Activated T-cell treated with anti-CD3 and anti-CD28 coated beads, Interleukin-2, amount 50 U/mL, for 72 hours (primary cell): ENCODE data around the gene TCEAL8. TPM values are rescaled to one million over a fixed set of nuclear protein-coding genes. Genes with fewer than 3 reads are reported as not detected.

Experiments
- ATAC-seq, 2 donors: fragments of 150-1000 bp; cut with Tn5 transposase; replicated peaks in 1 of 2; 2 replicates each; pipeline ENCODE4 v1.10.0; 2021; ENCODE audit warnings: moderate library complexity in 2 of 2, mild to moderate bottlenecking in 1 of 2
- DNase-seq, 2 donors: peaks; one replicate each; pipeline ENCODE4 v3.0.0; 2021 to 2022; ENCODE audit warnings: mixed read lengths in 1 of 2
- H3K27ac Mint-ChIP-seq: one replicate; pipeline ENCODE4 v1.8.0; 2022; ENCODE audit warnings: mild to moderate bottlenecking, moderate library complexity, mixed read lengths
- H3K27me3 Mint-ChIP-seq: one replicate; pipeline ENCODE4 v1.8.0; 2022; ENCODE audit warnings: low read depth, mixed read lengths
- H3K36me3 Mint-ChIP-seq, 2 donors: one replicate each; pipeline ENCODE4 v1.8.0; 2022; ENCODE audit warnings: mixed read lengths in 2 of 2, mild to moderate bottlenecking in 1 of 2; ENCODE audit not compliant: insufficient read depth in 2 of 2
- H3K4me1 Mint-ChIP-seq: one replicate; pipeline ENCODE4 v1.8.0; 2022; ENCODE audit warnings: low read depth, mixed read lengths
- H3K4me3 Mint-ChIP-seq, 2 donors: one replicate each; pipeline ENCODE4 v1.8.0; 2022; ENCODE audit warnings: mild to moderate bottlenecking in 2 of 2, mixed read lengths in 2 of 2, moderate library complexity in 2 of 2
- H3K9me3 Mint-ChIP-seq, 2 donors: one replicate each; pipeline ENCODE4 v1.8.0; 2022; ENCODE audit warnings: mixed read lengths in 2 of 2
- total RNA-seq, 2 donors: library from RNA; stranded (reverse); gene quantifications; one replicate each; pipeline ENCODE4 v1.2.3, GENCODE V29; 2022

Gene TCEAL8
- total RNA-seq, 2 donors from 2014 or later: 30.9 to 31.9 TPM

DNA sequence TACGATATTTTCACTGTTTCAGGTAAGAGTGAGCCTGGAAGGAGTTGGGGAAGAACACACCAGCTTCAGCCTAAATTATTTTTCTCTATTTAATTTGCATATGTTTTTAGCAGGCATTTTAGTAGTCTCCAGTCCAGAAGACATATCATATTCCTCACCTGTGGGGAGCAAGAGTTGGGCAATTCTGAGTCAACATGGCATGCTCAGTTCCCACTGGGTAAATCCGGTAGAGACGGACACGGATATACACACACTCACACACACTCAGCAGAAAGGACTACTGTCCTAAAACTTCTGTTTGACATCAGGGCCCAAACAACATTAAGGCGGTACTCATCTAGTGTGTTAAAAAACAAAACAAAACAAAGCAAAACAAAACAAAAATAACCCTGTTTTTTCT, 44.9 kb downstream of the TCEAL8 start:
- H3K9me3 Mint-ChIP-seq: no peaks in the 10 kb centered on the region
- peaks cover 5% of the 10 kb centered on the region for H3K4me1 Mint-ChIP-seq
- DNase-seq (no peak), ATAC-seq (no peak)
- peaks cover 9% of the 10 kb centered on the region for H3K27me3 Mint-ChIP-seq
- no peak overlapping the region for H3K4me3 Mint-ChIP-seq
- peaks cover 0 to 1% of the 10 kb centered on the region in 2 donors for H3K36me3 Mint-ChIP-seq
- H3K27ac Mint-ChIP-seq: no peak overlapping the region

Other genes starting within 250 kb of the TCEAL8 start
- gene BEX1, start 191.0 kb downstream of the TCEAL8 start, total RNA-seq: under 1 TPM; 0.29 to 0.39 TPM
- gene NXF3, start 162.0 kb downstream of the TCEAL8 start, total RNA-seq: under 1 TPM in 1 of 2 donors, not detected in 1; 0.12 TPM
- gene BEX4, start 40.0 kb downstream of the TCEAL8 start, total RNA-seq: 10 to 100 TPM; 22.6 to 25.0 TPM
- not detected for gene TCEAL5, start 21.6 kb upstream of the TCEAL8 start, total RNA-seq
- gene BEX2, start 55.8 kb upstream of the TCEAL8 start, total RNA-seq: 10 to 100 TPM; 36.7 to 45.6 TPM
- gene TCEAL7, start 75.1 kb upstream of the TCEAL8 start, total RNA-seq: not detected
- gene TCEAL9, start 101.4 kb upstream of the TCEAL8 start, total RNA-seq: 1 to 10 TPM; 1.6 to 3.5 TPM
- gene BEX3, start 121.4 kb upstream of the TCEAL8 start, total RNA-seq: 10 to 100 TPM; 17.3 to 33.0 TPM